ENCODE measurements around the gene RBMS1. TPM values are rescaled to one million over a fixed set of nuclear protein-coding genes. Genes with fewer than 3 reads are reported as not detected.

RBMS1 gene
- total RNA-seq, 4 donors from 2014 or later = 50.2 to 62.3 (median 59.1) TPM

DNA sequence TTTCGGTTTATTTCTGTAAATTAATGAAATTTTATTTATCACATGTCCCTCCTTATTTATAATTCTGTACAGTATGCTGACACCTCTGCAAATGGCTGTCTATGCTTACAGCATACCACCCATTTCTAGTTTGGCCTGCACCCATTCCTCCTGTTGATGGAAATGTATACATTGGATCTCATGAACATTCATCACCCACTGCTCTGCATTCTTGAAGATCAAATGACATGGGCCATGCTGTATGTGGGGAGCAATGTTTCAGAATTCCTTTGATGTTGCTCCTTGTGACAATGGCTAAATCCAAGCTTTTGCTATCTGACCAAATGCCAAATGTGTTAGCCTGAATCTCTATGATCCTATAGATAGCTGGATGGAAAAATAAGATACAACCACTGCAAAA, 238.2 kb downstream of the RBMS1 start:
- no peak for DNase-seq (ENCODE audit: low spot score in 2 of 2)
- TF ChIP-seq POLR2A (IDR thresholded peaks at IDR 0.05) = no peak
- TF ChIP-seq, protein P1, sequence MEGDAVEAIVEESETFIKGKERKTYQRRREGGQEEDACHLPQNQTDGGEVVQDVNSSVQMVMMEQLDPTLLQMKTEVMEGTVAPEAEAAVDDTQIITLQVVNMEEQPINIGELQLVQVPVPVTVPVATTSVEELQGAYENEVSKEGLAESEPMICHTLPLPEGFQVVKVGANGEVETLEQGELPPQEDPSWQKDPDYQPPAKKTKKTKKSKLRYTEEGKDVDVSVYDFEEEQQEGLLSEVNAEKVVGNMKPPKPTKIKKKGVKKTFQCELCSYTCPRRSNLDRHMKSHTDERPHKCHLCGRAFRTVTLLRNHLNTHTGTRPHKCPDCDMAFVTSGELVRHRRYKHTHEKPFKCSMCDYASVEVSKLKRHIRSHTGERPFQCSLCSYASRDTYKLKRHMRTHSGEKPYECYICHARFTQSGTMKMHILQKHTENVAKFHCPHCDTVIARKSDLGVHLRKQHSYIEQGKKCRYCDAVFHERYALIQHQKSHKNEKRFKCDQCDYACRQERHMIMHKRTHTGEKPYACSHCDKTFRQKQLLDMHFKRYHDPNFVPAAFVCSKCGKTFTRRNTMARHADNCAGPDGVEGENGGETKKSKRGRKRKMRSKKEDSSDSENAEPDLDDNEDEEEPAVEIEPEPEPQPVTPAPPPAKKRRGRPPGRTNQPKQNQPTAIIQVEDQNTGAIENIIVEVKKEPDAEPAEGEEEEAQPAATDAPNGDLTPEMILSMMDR (IDR thresholded peaks at IDR 0.05) = no peak
- H3K4me3 ChIP-seq (ENCODE audit: low read depth, poor library complexity, severe bottlenecking) = no peak overlapping the region
- 98 to 100% methylated on average over 1 of the region's 1 CpG for WGBS, 2 donors
- intact Hi-C loops (cut with DNase I; ENCODE audit: low total_unique reads) = no loop called here

DNA sequence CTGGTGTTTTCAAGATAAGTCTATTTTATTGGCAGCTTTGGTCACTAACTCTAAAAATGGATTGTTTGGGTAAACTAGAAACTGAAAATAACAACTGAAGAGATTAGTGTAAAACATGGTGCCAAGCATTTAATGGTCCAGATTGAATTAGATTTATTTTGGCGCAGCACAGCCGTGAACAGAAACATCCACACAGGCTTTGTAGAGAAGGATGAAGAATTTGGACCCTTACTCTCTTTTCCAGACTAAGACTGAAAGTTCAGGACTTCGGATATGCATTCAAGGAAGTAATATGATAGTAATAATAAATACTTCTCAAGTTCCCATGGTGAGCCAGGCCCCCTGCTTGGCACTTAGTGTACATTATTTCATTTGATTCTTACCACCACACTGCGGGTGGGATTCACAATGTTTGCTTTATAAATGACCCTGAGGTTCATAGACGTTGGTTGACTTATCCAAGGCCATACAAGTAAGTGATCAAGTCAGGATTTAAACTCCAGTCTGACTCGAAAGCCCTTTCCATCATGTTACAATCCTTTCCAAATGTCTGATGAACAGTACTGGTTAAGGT, 239.3 kb downstream of the RBMS1 start:
- intact Hi-C loops (cut with DNase I; ENCODE audit: low total_unique reads) = no loop called here

DNA sequence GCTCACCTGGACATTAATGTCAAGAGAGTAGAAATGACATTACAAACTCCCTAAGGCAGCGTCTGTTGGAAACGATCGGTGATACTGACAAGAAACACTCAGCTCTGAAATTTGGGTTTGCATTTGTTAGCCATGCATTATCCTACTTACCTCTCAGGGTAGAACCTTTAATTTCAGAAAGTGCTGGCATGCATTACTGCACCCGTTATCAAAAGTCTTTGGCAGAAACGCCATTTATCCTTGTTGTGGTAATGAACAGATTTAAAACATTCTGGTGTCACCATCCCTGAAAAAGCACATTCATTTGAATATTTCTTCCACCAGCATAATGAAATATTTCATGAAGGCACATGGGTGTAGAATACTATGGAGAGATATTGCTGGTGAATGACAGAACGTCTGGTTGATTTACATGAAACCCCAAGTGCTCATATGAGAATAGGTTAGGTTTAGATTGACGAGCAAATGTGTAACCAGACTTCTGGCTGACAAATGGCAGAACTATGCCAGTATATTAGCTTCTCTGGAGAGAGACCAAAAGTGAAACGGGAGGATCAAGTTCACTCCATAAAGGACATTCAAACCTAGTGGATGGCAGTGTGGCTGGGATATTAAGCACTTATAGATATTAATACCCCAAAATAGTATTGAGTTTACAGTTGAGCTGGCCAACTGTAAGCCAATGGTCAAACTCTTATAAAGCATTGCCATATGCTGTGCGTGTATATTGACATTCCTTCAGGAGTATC, 240.0 kb downstream of the RBMS1 start:
- intact Hi-C loops (cut with DNase I; ENCODE audit: low total_unique reads) = no loop called here
- H3K4me3 ChIP-seq (ENCODE audit: low read depth, poor library complexity, severe bottlenecking) = no peak overlapping the region
- WGBS, 2 donors = 51 to 56% methylated on average over 9 of the region's 9 CpGs
- TF ChIP-seq, protein P1 (IDR thresholded peaks at IDR 0.05) = no peak
- TF ChIP-seq POLR2A (IDR thresholded peaks at IDR 0.05) = no peak
- DNase-seq (ENCODE audit: low spot score in 2 of 2) = no peak

More for the DNA sequence above, 239.3 kb downstream of the RBMS1 start:
- TF ChIP-seq, protein P1 (IDR thresholded peaks at IDR 0.05) = no peak
- TF ChIP-seq POLR2A (IDR thresholded peaks at IDR 0.05) = no peak
- WGBS, 2 donors = 92 to 93% methylated on average over 6 of the region's 6 CpGs
- no peak overlapping the region for H3K4me3 ChIP-seq (ENCODE audit: low read depth, poor library complexity, severe bottlenecking)
- DNase-seq (ENCODE audit: low spot score in 2 of 2) = no peak

DNA sequence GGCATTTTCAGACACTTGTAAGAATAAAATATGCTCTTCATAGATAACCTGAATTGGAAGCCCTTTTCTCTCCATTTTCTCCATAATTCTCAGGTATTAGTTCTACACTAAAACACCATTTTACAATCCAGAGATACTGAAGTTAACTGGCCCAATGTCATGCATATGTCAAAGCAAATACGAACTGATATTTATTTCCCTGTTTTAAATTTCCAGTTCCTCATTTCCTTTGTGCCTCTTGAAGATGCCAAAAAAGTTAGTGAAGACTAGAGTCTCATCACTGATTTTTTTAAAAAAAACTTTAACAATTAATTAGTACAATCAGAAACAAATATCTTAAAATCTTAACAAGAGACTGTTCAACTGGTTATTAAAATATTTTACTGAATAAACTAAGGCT, 240.7 kb downstream of the RBMS1 start:
- TF ChIP-seq POLR2A (IDR thresholded peaks at IDR 0.05) = no peak
- TF ChIP-seq, protein P1 (IDR thresholded peaks at IDR 0.05) = no peak
- DNase-seq (ENCODE audit: low spot score in 2 of 2) = no peak
- H3K4me3 ChIP-seq (ENCODE audit: low read depth, poor library complexity, severe bottlenecking) = no peak overlapping the region
- WGBS, 2 donors = 40 to 45% methylated on average over 1 of the region's 1 CpG
- intact Hi-C loops (cut with DNase I; ENCODE audit: low total_unique reads) = no loop called here

DNA sequence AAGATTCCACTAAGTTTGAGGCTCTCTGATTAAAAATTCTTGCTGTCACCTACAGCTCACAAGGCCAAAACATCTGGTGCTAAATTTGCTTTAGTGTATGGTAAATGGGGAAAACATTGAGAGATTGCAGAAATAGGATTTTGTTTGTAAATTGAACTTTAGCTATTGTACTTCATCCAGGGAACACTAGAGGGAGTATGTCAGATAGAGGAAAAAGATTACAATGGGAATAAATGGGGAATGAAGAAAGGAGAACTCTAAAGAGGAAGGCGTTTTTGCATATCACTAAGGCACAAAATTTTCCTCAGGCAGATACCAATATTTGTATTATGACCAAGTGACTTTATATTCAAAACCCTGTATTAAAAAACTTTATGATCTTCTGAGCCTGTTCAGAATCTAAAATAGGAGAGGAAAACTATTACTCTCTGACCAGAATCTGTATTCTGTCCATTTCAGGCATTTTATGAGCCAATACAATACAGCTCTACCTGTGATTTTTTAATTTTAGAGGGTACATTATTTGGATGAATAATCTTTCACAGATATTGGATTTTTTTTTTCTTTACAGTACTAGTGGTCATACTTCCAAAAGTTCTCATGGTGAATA, 241.2 kb downstream of the RBMS1 start:
- H3K4me3 ChIP-seq (ENCODE audit: low read depth, poor library complexity, severe bottlenecking) = no peak overlapping the region
- TF ChIP-seq, protein P1 (IDR thresholded peaks at IDR 0.05) = peak in 1 of 3 donors; percentile 54
- no peak for TF ChIP-seq POLR2A (IDR thresholded peaks at IDR 0.05)
- 2 to 4% methylated on average over 1 of the region's 1 CpG for WGBS, 2 donors
- no peak for DNase-seq (ENCODE audit: low spot score in 2 of 2)
- intact Hi-C loops (cut with DNase I; ENCODE audit: low total_unique reads) = no loop called here

Measured in lower leg skin (tissue), 4 donors.